ENCODE measurements around the gene LYVE1. TPM values are rescaled to one million over a fixed set of nuclear protein-coding genes. Genes with fewer than 3 reads are reported as not detected.
A peak's percentile ranks its signal among the peaks of the same experiment; 100 is the strongest.

Gene LYVE1
- total RNA-seq, 1 experiment from 2014 or later: not detected

- DNase-seq (ENCODE audit: low spot score): peak; percentile 37
Measured at GRCh38 chr11:10592331-10592730, 23.9 kb upstream of the LYVE1 start.

GRCh38 chr11:10591741-10592140 is 23.3 kb upstream of the LYVE1 start:
- DNase-seq (ENCODE audit: low spot score): no peak

- DNase-seq (ENCODE audit: low spot score): no peak
Measured at GRCh38 chr11:10590218-10590915, 21.9 kb upstream of the LYVE1 start.

- no peak for DNase-seq (ENCODE audit: low spot score)
Measured at GRCh38 chr11:10588904-10589303, 20.4 kb upstream of the LYVE1 start.

- no peak for DNase-seq (ENCODE audit: low spot score)
Measured at GRCh38 chr11:10587995-10588394, 19.5 kb upstream of the LYVE1 start.

- DNase-seq (ENCODE audit: low spot score): no peak
Measured at GRCh38 chr11:10587388-10587787, 18.9 kb upstream of the LYVE1 start.

- DNase-seq (ENCODE audit: low spot score): no peak
Measured at GRCh38 chr11:10584071-10584501, 15.6 kb upstream of the LYVE1 start.

- DNase-seq (ENCODE audit: low spot score): no peak
Measured at GRCh38 chr11:10581481-10582019, 13.1 kb upstream of the LYVE1 start.

GRCh38 chr11:10580623-10581022 is 12.2 kb upstream of the LYVE1 start:
- no peak for DNase-seq (ENCODE audit: low spot score)

GRCh38 chr11:10579700-10580099 is 11.2 kb upstream of the LYVE1 start:
- no peak for DNase-seq (ENCODE audit: low spot score)

GRCh38 chr11:10576035-10576398 is 7.6 kb upstream of the LYVE1 start:
- DNase-seq (ENCODE audit: low spot score): no peak

GRCh38 chr11:10575346-10576034 is 7.0 kb upstream of the LYVE1 start:
- no peak for DNase-seq (ENCODE audit: low spot score)

GRCh38 chr11:10573556-10573955 is 5.1 kb upstream of the LYVE1 start:
- DNase-seq (ENCODE audit: low spot score): no peak

GRCh38 chr11:10573028-10573427 is 4.6 kb upstream of the LYVE1 start:
- no peak for DNase-seq (ENCODE audit: low spot score)

GRCh38 chr11:10572533-10572932 is 4.1 kb upstream of the LYVE1 start:
- DNase-seq (ENCODE audit: low spot score): no peak

GRCh38 chr11:10567446-10567845 is 1.0 kb downstream of the LYVE1 start:
- no peak for DNase-seq (ENCODE audit: low spot score)

- DNase-seq (ENCODE audit: low spot score): no peak
Measured at GRCh38 chr11:10566257-10566957, 2.1 kb downstream of the LYVE1 start.

- DNase-seq (ENCODE audit: low spot score): no peak
Measured at GRCh38 chr11:10565493-10565892, 3.0 kb downstream of the LYVE1 start.

- no peak for DNase-seq (ENCODE audit: low spot score)
Measured at GRCh38 chr11:10564696-10565318, 3.7 kb downstream of the LYVE1 start.

- no peak for DNase-seq (ENCODE audit: low spot score)
Measured at GRCh38 chr11:10564030-10564429, 4.4 kb downstream of the LYVE1 start.

- DNase-seq (ENCODE audit: low spot score): no peak
Measured at GRCh38 chr11:10561947-10562346, 6.5 kb downstream of the LYVE1 start.

Data from A172 (cell line).